Activated CD8-positive, alpha-beta memory T cell treated with anti-CD3 and anti-CD28 coated beads for 24 hours (primary cell): Measurements from ENCODE around the gene EPB41L2.
"Not testable (repeated sequence)": the region's sequence is repeated elsewhere in the genome, so short reads cannot be mapped to it uniquely, and the experiment has no call there.

ENCODE experiments used
- DNase-seq: peaks from one replicate; pipeline ENCODE4 v3.0.0-alpha.2; 2020

Gene EPB41L2

GRCh38 chr6:130969791-130970491, 93.1 kb downstream of the EPB41L2 start:
- DNase-seq = no peak

- no peak for DNase-seq
These were observed 93.9 kb downstream of the EPB41L2 start for GRCh38 chr6:130969166-130969565.

- DNase-seq = no peak
These were observed 94.6 kb downstream of the EPB41L2 start for GRCh38 chr6:130968476-130968875.

- no peak for DNase-seq
These were observed 95.3 kb downstream of the EPB41L2 start for GRCh38 chr6:130967502-130968445.

GRCh38 chr6:130966344-130966980, 96.6 kb downstream of the EPB41L2 start:
- DNase-seq = no peak

- DNase-seq = no peak
These were observed 97.4 kb downstream of the EPB41L2 start for GRCh38 chr6:130965656-130966055.

- no peak for DNase-seq
These were observed 98.0 kb downstream of the EPB41L2 start for GRCh38 chr6:130964808-130965604.

- no peak for DNase-seq
These were observed 98.8 kb downstream of the EPB41L2 start for GRCh38 chr6:130964289-130964688.

- no peak for DNase-seq
These were observed 100.1 kb downstream of the EPB41L2 start for GRCh38 chr6:130962966-130963365.

- DNase-seq = no peak
These were observed 101.9 kb downstream of the EPB41L2 start for GRCh38 chr6:130961148-130961547.

- no peak for DNase-seq
These were observed 103.1 kb downstream of the EPB41L2 start for GRCh38 chr6:130959951-130960350.

GRCh38 chr6:130958468-130958867, 104.6 kb downstream of the EPB41L2 start:
- no peak for DNase-seq

- DNase-seq = no peak
These were observed 107.3 kb downstream of the EPB41L2 start for GRCh38 chr6:130955755-130956154.

- DNase-seq = no peak
These were observed 113.5 kb downstream of the EPB41L2 start for GRCh38 chr6:130949553-130949952.

GRCh38 chr6:130947464-130947863, 115.6 kb downstream of the EPB41L2 start:
- DNase-seq = no peak

- no peak for DNase-seq
These were observed 117.0 kb downstream of the EPB41L2 start for GRCh38 chr6:130946076-130946475.

GRCh38 chr6:130945401-130945919, 117.6 kb downstream of the EPB41L2 start:
- DNase-seq = no peak

- no peak for DNase-seq
These were observed 118.6 kb downstream of the EPB41L2 start for GRCh38 chr6:130944486-130944885.

- DNase-seq = no peak
These were observed 119.3 kb downstream of the EPB41L2 start for GRCh38 chr6:130943738-130944137.

GRCh38 chr6:130942752-130943151, 120.3 kb downstream of the EPB41L2 start:
- DNase-seq = not testable (repeated sequence)

GRCh38 chr6:130937942-130938604, 125.0 kb downstream of the EPB41L2 start:
- no peak for DNase-seq

- DNase-seq = no peak
These were observed 126.1 kb downstream of the EPB41L2 start for GRCh38 chr6:130936933-130937332.
